Kidney tubule cell (primary cell): Measurements from ENCODE around the gene KCNJ4.
"Not testable (repeated sequence)": the region's sequence is repeated elsewhere in the genome, so short reads cannot be mapped to it uniquely, and the experiment has no call there.

Experiments used
- DNase-seq: peaks from one replicate; pipeline ENCODE4 v3.0.0-alpha.2; 2018; ENCODE audit warnings: low spot score

KCNJ4 gene

GRCh38 chr22:38386918-38387317, 68.1 kb downstream of the KCNJ4 start:
- not testable (repeated sequence) for DNase-seq

GRCh38 chr22:38383417-38383816, 71.6 kb downstream of the KCNJ4 start:
- no peak for DNase-seq

GRCh38 chr22:38381371-38381770, 73.6 kb downstream of the KCNJ4 start:
- DNase-seq: not testable (repeated sequence)
